Activated CD4-positive, alpha-beta memory T cell treated with anti-CD3 and anti-CD28 coated beads, Interleukin-2, amount 10 ng/mL, durations not matched to agents 7 days and 5 days (primary cell): ENCODE measurements around the gene CFAP43. TPM values are rescaled to one million over a fixed set of nuclear protein-coding genes. Genes with fewer than 3 reads are reported as not detected.
A peak's percentile ranks its signal among the peaks of the same experiment; 100 is the strongest.

ENCODE experiments used
- CTCF ChIA-PET: fragments of 350-600 bp; sonication (Branson Sonifier 250); formaldehyde crosslinking; loops from one replicate; lab custom pipeline; 2021; ENCODE audit warnings: antibody characterized with exemption, inconsistent platforms; lab: Charles Lee
- POLR2A ChIA-PET: fragments of 350-600 bp; sonication (Branson Sonifier 250); formaldehyde crosslinking; loops from one replicate; lab custom pipeline; 2021; ENCODE audit warnings: antibody characterized with exemption; lab: Charles Lee
- DNase-seq: peaks from one replicate; pipeline ENCODE4 v3.0.0-alpha.2; 2020
- H3K27ac Mint-ChIP-seq: one replicate; pipeline ENCODE4 v1.8.0; 2021; ENCODE audit warnings: mild to moderate bottlenecking, mixed read lengths
- H3K27me3 Mint-ChIP-seq: one replicate; pipeline ENCODE4 v1.8.0; 2021; ENCODE audit warnings: mixed read lengths
- H3K36me3 Mint-ChIP-seq: one replicate; pipeline ENCODE4 v1.8.0; 2021; ENCODE audit warnings: low read depth, mixed read lengths
- H3K4me1 Mint-ChIP-seq: one replicate; pipeline ENCODE4 v1.8.0; 2021; ENCODE audit warnings: mixed read lengths
- H3K4me3 Mint-ChIP-seq: one replicate; pipeline ENCODE4 v1.8.0; 2021; ENCODE audit warnings: mild to moderate bottlenecking, mixed read lengths
- H3K9me3 Mint-ChIP-seq: one replicate; pipeline ENCODE4 v1.8.0; 2021; ENCODE audit warnings: mixed read lengths
- total RNA-seq, 2 experiments: library from RNA; stranded (reverse); gene quantifications; one replicate each; pipeline ENCODE4 v1.2.3, GENCODE V29; 2021

CFAP43 gene
- total RNA-seq, 2 experiments from 2014 or later = 0.18 to 0.25 TPM

- DNase-seq = peak; percentile 99
- POLR2A ChIA-PET = interaction anchor here (0.6 to 5.1 kb wide), 17 partner anchors 9 to 378 kb away, joined by 3 to 62 read pairs (median 5); partner anchors contain the start of genes CFAP43, CFAP58, GSTO1 and ITPRIP
- Mint-ChIP-seq H3K36me3 (peaks cover 43% of the 10 kb centered on the region), H3K4me3 (peak within 1 kb of the TSS; percentile 84), H3K4me1 (peaks cover 42% of the 10 kb centered on the region), H3K27me3 (no peaks in the 10 kb centered on the region), H3K9me3 (no peaks in the 10 kb centered on the region), H3K27ac (peak within 1 kb of the TSS; percentile 93)
- CTCF ChIA-PET = interaction anchor here (0.7 to 2.3 kb wide), 8 partner anchors 15 to 85 kb away, joined by 3 to 7 read pairs (median 4); partner anchors contain the start of genes CFAP58, GSTO1 and ITPRIP
These were observed 36.8 kb upstream of the CFAP43 start, which contains the start of gene GSTO2 for GRCh38 chr10:104268713-104269645. Gene GSTO2 (plus strand): TSS chr10:104269184. CDS start chr10:104274916, 5,732 bp downstream.

GRCh38 chr10:104268405-104268712 is 36.2 kb upstream of the CFAP43 start:
- H3K4me3 Mint-ChIP-seq = peak overlapping the region; percentile 84
- peaks cover 47% of the 10 kb centered on the region for H3K36me3 Mint-ChIP-seq
- peaks cover 48% of the 10 kb centered on the region for H3K4me1 Mint-ChIP-seq
- no peak for DNase-seq
- ChIA-PET CTCF (interaction anchor here (1.3 to 2.3 kb wide), 4 partner anchors 18 to 85 kb away, joined by 3 to 7 read pairs (median 5); partner anchors contain the start of genes CFAP58 and ITPRIP), POLR2A (interaction anchor here (0.7 to 5.1 kb wide), 12 partner anchors 11 to 352 kb away, joined by 3 to 62 read pairs (median 6); partner anchors contain the start of genes CFAP43, CFAP58, GSTO1 and ITPRIP)
- H3K9me3 Mint-ChIP-seq = no peaks in the 10 kb centered on the region
- peak overlapping the region; percentile 93 for H3K27ac Mint-ChIP-seq
- no peaks in the 10 kb centered on the region for H3K27me3 Mint-ChIP-seq

GRCh38 chr10:104267721-104268404 is 35.7 kb upstream of the CFAP43 start:
- Mint-ChIP-seq H3K4me3 (peak overlapping the region; percentile 84), H3K36me3 (peaks cover 47% of the 10 kb centered on the region), H3K27ac (peak overlapping the region; percentile 93), H3K9me3 (no peaks in the 10 kb centered on the region), H3K4me1 (peaks cover 49% of the 10 kb centered on the region), H3K27me3 (no peaks in the 10 kb centered on the region)
- no peak for DNase-seq
- ChIA-PET CTCF (interaction anchor here (1.2 to 2.3 kb wide), 3 partner anchors 10 to 86 kb away, joined by 3 to 7 read pairs (median 4); partner anchors contain the start of gene CFAP58), POLR2A (interaction anchor here (0.6 to 5.1 kb wide), 7 partner anchors 11 to 146 kb away, joined by 3 to 62 read pairs (median 4); partner anchors contain the start of genes CFAP58, GSTO1, ITPRIP and SFR1)

- CTCF ChIA-PET = interaction anchor here (1.1 to 6.1 kb wide), 3 partner anchors 10 kb away, joined by 3 to 35 read pairs (median 6); partner anchors contain the start of gene GSTO1
These were observed 32.6 kb upstream of the CFAP43 start for GRCh38 chr10:104264783-104265182.

GRCh38 chr10:104262055-104262454 is 29.9 kb upstream of the CFAP43 start:
- Mint-ChIP-seq H3K9me3 (no peaks in the 10 kb centered on the region), H3K4me1 (peaks cover 75% of the 10 kb centered on the region), H3K27me3 (no peaks in the 10 kb centered on the region), H3K27ac (peak overlapping the region; percentile 11), H3K4me3 (no peak overlapping the region), H3K36me3 (peaks cover 81% of the 10 kb centered on the region)
- no peak for DNase-seq
- ChIA-PET CTCF (interaction anchor here (1.2 to 6.1 kb wide), 3 partner anchors 13 to 88 kb away, joined by 3 to 35 read pairs (median 5); no protein-coding TSS in a partner anchor), POLR2A (interaction anchor here (0.7 to 1.3 kb wide), 4 partner anchors 8 to 29 kb away, joined by 3 to 5 read pairs (median 3); no protein-coding TSS in a partner anchor)

More at GRCh38 chr10:104264783-104265182, 32.6 kb upstream of the CFAP43 start:
- Mint-ChIP-seq H3K9me3 (no peaks in the 10 kb centered on the region), H3K36me3 (peaks cover 75% of the 10 kb centered on the region), H3K4me3 (no peak overlapping the region), H3K27ac (no peak overlapping the region), H3K27me3 (no peaks in the 10 kb centered on the region), H3K4me1 (peaks cover 73% of the 10 kb centered on the region)
- DNase-seq = no peak
- POLR2A ChIA-PET = no interaction called here

- peak overlapping the region; percentile 1 for H3K4me3 Mint-ChIP-seq
- peak overlapping the region; percentile 74 for H3K27ac Mint-ChIP-seq
- H3K36me3 Mint-ChIP-seq = peaks cover 77% of the 10 kb centered on the region
- H3K4me1 Mint-ChIP-seq = peaks cover 76% of the 10 kb centered on the region
- no peaks in the 10 kb centered on the region for H3K9me3 Mint-ChIP-seq
- no peak for DNase-seq
- ChIA-PET CTCF (interaction anchor here (0.7 to 6.1 kb wide), 3 partner anchors 8 to 31 kb away, joined by 3 to 35 read pairs (median 5); no protein-coding TSS in a partner anchor), POLR2A (interaction anchor here (1.2 to 2.4 kb wide), 2 partner anchors 13 to 139 kb away, joined by 4 to 10 read pairs; partner anchors contain the start of gene SFR1)
- H3K27me3 Mint-ChIP-seq = no peaks in the 10 kb centered on the region
These were observed 28.6 kb upstream of the CFAP43 start for GRCh38 chr10:104260775-104261115.

GRCh38 chr10:104259999-104260774 is 28.0 kb upstream of the CFAP43 start:
- DNase-seq = no peak
- peak overlapping the region; percentile 74 for H3K27ac Mint-ChIP-seq
- no peaks in the 10 kb centered on the region for H3K27me3 Mint-ChIP-seq
- peaks cover 73% of the 10 kb centered on the region for H3K4me1 Mint-ChIP-seq
- CTCF ChIA-PET = interaction anchor here (0.7 to 8.1 kb wide), 3 partner anchors 7 to 15 kb away, joined by 3 to 61 read pairs (median 35); no protein-coding TSS in a partner anchor
- H3K4me3 Mint-ChIP-seq = peak overlapping the region; percentile 1
- POLR2A ChIA-PET = interaction anchor here (1.2 to 2.4 kb wide), 3 partner anchors 9 to 138 kb away, joined by 3 to 10 read pairs (median 4); partner anchors contain the start of genes GSTO2 and SFR1
- peaks cover 77% of the 10 kb centered on the region for H3K36me3 Mint-ChIP-seq
- H3K9me3 Mint-ChIP-seq = no peaks in the 10 kb centered on the region

GRCh38 chr10:104259456-104259855 is 27.3 kb upstream of the CFAP43 start:
- Mint-ChIP-seq H3K36me3 (peaks cover 72% of the 10 kb centered on the region), H3K4me3 (no peak overlapping the region), H3K27ac (peak overlapping the region; percentile 74), H3K27me3 (no peaks in the 10 kb centered on the region), H3K9me3 (no peaks in the 10 kb centered on the region), H3K4me1 (peaks cover 72% of the 10 kb centered on the region)
- ChIA-PET POLR2A (interaction anchor here (1.2 to 2.4 kb wide), 2 partner anchors 10 to 12 kb away, joined by 3 to 10 read pairs; partner anchors contain the start of gene GSTO2), CTCF (interaction anchor here (8.1 kb wide), 1 partner anchor 14 kb away, joined by 61 read pairs; no protein-coding TSS in a partner anchor)
- no peak for DNase-seq

- CTCF ChIA-PET = interaction anchor here (1.1 to 8.1 kb wide), 2 partner anchors 16 to 34 kb away, joined by 3 to 61 read pairs; no protein-coding TSS in a partner anchor
- H3K27me3 Mint-ChIP-seq = no peaks in the 10 kb centered on the region
- POLR2A ChIA-PET = interaction anchor here (0.9 to 6.5 kb wide), 3 partner anchors 10 to 137 kb away, joined by 3 to 62 read pairs (median 4); partner anchors contain the start of gene GSTO2
- H3K4me1 Mint-ChIP-seq = peaks cover 74% of the 10 kb centered on the region
- peaks cover 69% of the 10 kb centered on the region for H3K36me3 Mint-ChIP-seq
- no peak overlapping the region for H3K4me3 Mint-ChIP-seq
- H3K27ac Mint-ChIP-seq = no peak overlapping the region
- no peaks in the 10 kb centered on the region for H3K9me3 Mint-ChIP-seq
- no peak for DNase-seq
These were observed 26.0 kb upstream of the CFAP43 start for GRCh38 chr10:104258209-104258608.

- Mint-ChIP-seq H3K27ac (no peak overlapping the region), H3K27me3 (no peaks in the 10 kb centered on the region), H3K36me3 (peaks cover 66% of the 10 kb centered on the region), H3K4me1 (peaks cover 72% of the 10 kb centered on the region), H3K9me3 (no peaks in the 10 kb centered on the region), H3K4me3 (no peak overlapping the region)
- DNase-seq = no peak
- CTCF ChIA-PET = interaction anchor here (1.1 to 8.1 kb wide), 2 partner anchors 16 to 35 kb away, joined by 3 to 61 read pairs; no protein-coding TSS in a partner anchor
- POLR2A ChIA-PET = interaction anchor here (6.5 kb wide), 1 partner anchor 11 kb away, joined by 62 read pairs; the partner anchor contains the start of gene GSTO2
These were observed 25.1 kb upstream of the CFAP43 start for GRCh38 chr10:104257235-104257634.
